GM12878 (cell line): Measurements from ENCODE around the gene CCT6A. TPM values are rescaled to one million over a fixed set of nuclear protein-coding genes. Genes with fewer than 3 reads are reported as not detected.

Experiments
- BACH1 ChIP-seq: fragments of 450-650 bp; IDR thresholded peaks from 2 replicates; pipeline ENCODE4 v1.6.1; 2017; ENCODE audit warnings: mild to moderate bottlenecking, borderline replicate concordance
- CREB1 ChIP-seq: IDR thresholded peaks from 2 replicates; pipeline ENCODE4 v1.6.1; 2012; ENCODE audit warnings: low read depth, mild to moderate bottlenecking, inconsistent platforms
- E2F4 ChIP-seq: IDR thresholded peaks from 2 replicates; pipeline ENCODE4 v1.6.1; 2012; ENCODE audit warnings: low read depth, low read length, improper control_type of control experiment
- EGR1 ChIP-seq, 2 experiments: IDR thresholded peaks; 1 replicate in 1 of 2; 2 replicates in 1 of 2; pipeline ENCODE4 v1.6.1; 2011 to 2012; ENCODE audit warnings: low read depth in 2 of 2, low read length in 2 of 2, borderline replicate concordance in 1 of 2, mild to moderate bottlenecking in 1 of 2, moderate library complexity in 1 of 2
- FOS ChIP-seq: IDR thresholded peaks from 3 replicates; pipeline ENCODE4 v1.6.1; 2011; ENCODE audit warnings: borderline replicate concordance; ENCODE audit not compliant: insufficient read length; ENCODE audit errors: extremely low read depth
- IRF3 ChIP-seq: fragments of 450-650 bp; IDR thresholded peaks from 2 replicates; pipeline ENCODE4 v1.6.1; 2014; ENCODE audit warnings: mild to moderate bottlenecking
- KLF5 ChIP-seq: fragments of 450-650 bp; IDR thresholded peaks from 2 replicates; pipeline ENCODE4 v1.6.1; 2014; ENCODE audit warnings: mild to moderate bottlenecking; ENCODE audit not compliant: partially characterized antibody
- MLLT1 ChIP-seq: fragments of 450-650 bp; IDR thresholded peaks from 2 replicates; pipeline ENCODE4 v1.6.1; 2016; ENCODE audit warnings: mild to moderate bottlenecking
- MYB ChIP-seq: fragments of 150-350 bp; IDR thresholded peaks from 2 replicates; pipeline ENCODE4 v1.6.1; 2014; ENCODE audit warnings: mild to moderate bottlenecking, low read depth, low read length, borderline replicate concordance
- NRF1 ChIP-seq: conservative IDR thresholded peaks from 2 replicates; pipeline ENCODE4 v1.6.1; 2011; ENCODE audit warnings: mild to moderate bottlenecking, low read depth, low read length, improper control_type of control experiment
- PBX3 ChIP-seq: IDR thresholded peaks from 2 replicates; pipeline ENCODE4 v1.6.1; 2011; ENCODE audit warnings: mild to moderate bottlenecking, low read depth, low read length, moderate library complexity; ENCODE audit not compliant: insufficient replicate concordance
- SIX5 ChIP-seq: IDR thresholded peaks from 2 replicates; pipeline ENCODE4 v1.6.1; 2011; ENCODE audit warnings: mild to moderate bottlenecking, low read depth, low read length, moderate library complexity; ENCODE audit not compliant: severe bottlenecking
- SKIL ChIP-seq: fragments of 450-650 bp; IDR thresholded peaks from 2 replicates; pipeline ENCODE4 v1.6.1; 2017; ENCODE audit warnings: mild to moderate bottlenecking, low read depth, inconsistent platforms; ENCODE audit not compliant: poor library complexity, severe bottlenecking
- SP1 ChIP-seq: IDR thresholded peaks from one replicate; pipeline ENCODE4 v1.6.1; 2011; ENCODE audit warnings: low read depth, low read length
- TAF1 ChIP-seq: IDR thresholded peaks from 2 replicates; pipeline ENCODE4 v1.6.1; 2011; ENCODE audit warnings: mild to moderate bottlenecking, low read depth, low read length, borderline replicate concordance
- ZNF592 ChIP-seq: fragments of 450-650 bp; IDR thresholded peaks from 2 replicates; pipeline ENCODE4 v1.6.1; 2017; ENCODE audit warnings: mild to moderate bottlenecking, moderate library complexity
- polyA plus RNA-seq, 11 experiments: library from polyadenylated mRNA; depleted of rRNA in 4 of 11; unstranded in 6 of 11; stranded (reverse) in 5 of 11; fragments of >200 nt; fragmentation: Nextera tagmentation in 4 of 11; fragmentation: Illumina TruSeq in 1 of 11; extraction: Ambion mirVana in 4 of 11; extraction: Trizol in 1 of 11; gene quantifications; 1 replicate in 1 of 11; 2 replicates in 10 of 11; pipeline versions ENCODE4 v1.2.1 to v1.2.3, GENCODE V29; 2011 to 2016; ENCODE audit warnings: inconsistent platforms in 2 of 11, missing spikeins in 2 of 11, low read depth in 1 of 11
- total RNA-seq, 4 experiments: library from RNA; depleted of rRNA in 3 of 4; stranded (reverse); fragments of >200 nt in 3 of 4; fragmentation: Illumina TruSeq in 1 of 4; extraction: Trizol in 1 of 4; gene quantifications; 2 replicates each; pipeline versions ENCODE4 v1.2.1 to v1.2.3, GENCODE V29; 2013 to 2021

Gene CCT6A
- total and polyA plus RNA-seq, 10 of the 15 experiments (the other 5 are each of a cell fraction or from before 2014, with no cell fraction given) = 191 to 480 (median 296) TPM

GRCh38 chr7:56106108-56107073, 54.8 kb downstream of the CCT6A start, which contains the start of gene CHCHD2 (continued):
- TF ChIP-seq MLLT1 (peak; percentile 94), SKIL (peak; percentile 44), SIX5 (peak; percentile 47), SP1 (peak; percentile 97), KLF5 (peak; percentile 87), IRF3 (peak; percentile 81), PBX3 (peak; percentile 98), TAF1 (peak; percentile 90), ZNF592 (no peak), CREB1 (peak; percentile 87; the same call in 1 of the 2 replicates), E2F4 (peak; percentile 93), NRF1 (no peak), BACH1 (0 out of 2 replicates have a peak, but pooled peaks have one; percentile 22), MYB (no peak), FOS (peak; percentile 71), EGR1 (IDR thresholded peaks at IDR 0.05; ENCODE audit: borderline replicate concordance in 1 of 2, low read depth in 2 of 2, low read length in 2 of 2) (peak in 1 of 2 experiments; percentile 24; a peak in 1 of 3 replicates)
